OCI-LY7 (cell line): ENCODE results near the gene ZNRF3. TPM values are rescaled to one million over a fixed set of nuclear protein-coding genes. Genes with fewer than 3 reads are reported as not detected.

Experiments used
- BruUV-seq: library from RNA; stranded (reverse); fragments of 400-500 nt; replicated peaks from 2 replicates; lab custom pipeline; 2021; lab: Mats Ljungman, UMichigan
- CTCF ChIA-PET: fragments of 300-600 bp; sonication (Branson Sonifier 250); formaldehyde crosslinking; loops from one replicate; lab custom pipeline; 2022; ENCODE audit warnings: antibody characterized with exemption; ENCODE audit not compliant: unreplicated experiment; lab: Charles Lee
- POLR2A ChIA-PET: fragments of 300-600 bp; sonication (Branson Sonifier 250); formaldehyde crosslinking; loops from one replicate; lab custom pipeline; 2022; ENCODE audit warnings: antibody characterized with exemption; lab: Charles Lee
- DNase-seq: peaks from one replicate; pipeline ENCODE4 v3.0.0-alpha.2; 2015; ENCODE audit warnings: low spot score
- H2AFZ ChIP-seq: fragments of 200-600 bp; sonication (generic), shearing (Covaris generic); 2 replicates; pipeline ENCODE4 v1.6.1; 2014; ENCODE audit warnings: mild to moderate bottlenecking, antibody characterized with exemption, low read length, moderate library complexity
- H3K27ac ChIP-seq: fragments of 200-600 bp; sonication (generic); 2 replicates; pipeline ENCODE4 v1.5.1; 2014; ENCODE audit warnings: mixed run types, low read depth, mild to moderate bottlenecking, moderate library complexity, low read length, inconsistent platforms; ENCODE audit not compliant: poor library complexity, severe bottlenecking
- H3K36me3 ChIP-seq: fragments of 200-600 bp; sonication (generic); 2 replicates; pipeline ENCODE4 v1.6.1; 2014; ENCODE audit warnings: mild to moderate bottlenecking, antibody characterized with exemption, low read length, moderate library complexity, mixed read lengths; ENCODE audit not compliant: insufficient read depth
- H3K4me1 ChIP-seq: fragments of 200-600 bp; sonication (generic); 2 replicates; pipeline ENCODE4 v1.5.1; 2014; ENCODE audit warnings: mild to moderate bottlenecking, low read length; ENCODE audit not compliant: insufficient read depth, poor library complexity, severe bottlenecking
- H3K4me2 ChIP-seq: fragments of 200-600 bp; sonication (generic); 2 replicates; pipeline ENCODE4 v1.6.1; 2014; ENCODE audit warnings: mild to moderate bottlenecking, low read length
- H3K4me3 ChIP-seq: fragments of 200-600 bp; sonication (generic); 2 replicates; pipeline ENCODE4 v1.5.1; 2014; ENCODE audit warnings: mild to moderate bottlenecking, low read depth, low read length; ENCODE audit not compliant: poor library complexity, severe bottlenecking
- H3K79me2 ChIP-seq: fragments of 200-600 bp; sonication (generic); 2 replicates; pipeline ENCODE4 v1.6.1; 2016; ENCODE audit warnings: low read depth, mild to moderate bottlenecking, low read length, moderate library complexity, mixed read lengths; ENCODE audit not compliant: insufficient read depth
- H3K9me2 ChIP-seq: fragments of 200-600 bp; sonication (generic); 2 replicates; pipeline ENCODE4 v1.6.1; 2016; ENCODE audit warnings: mild to moderate bottlenecking, low read length, mixed read lengths; ENCODE audit not compliant: insufficient read depth
- H3K9me3 ChIP-seq: fragments of 200-600 bp; sonication (generic); 2 replicates; pipeline ENCODE4 v1.6.1; 2014; ENCODE audit warnings: mild to moderate bottlenecking, mixed run types, low read length, mixed read lengths
- H4K20me1 ChIP-seq: fragments of 200-600 bp; sonication (generic); 2 replicates; pipeline ENCODE4 v1.6.1; 2014; ENCODE audit warnings: mild to moderate bottlenecking, antibody characterized with exemption, low read length, moderate library complexity, mixed read lengths; ENCODE audit not compliant: insufficient read depth
- CTCF ChIP-seq: fragments of 200-600 bp; sonication (generic); conservative IDR thresholded peaks from 2 replicates; pipeline ENCODE4 v1.5.1; 2014; ENCODE audit warnings: mild to moderate bottlenecking, antibody characterized with exemption, low read length, moderate library complexity, mixed read lengths
- EZH2phosphoT487 ChIP-seq: fragments of 200-600 bp; sonication (generic); IDR thresholded peaks from 2 replicates; pipeline ENCODE4 v1.6.1; 2018; ENCODE audit warnings: low read depth, borderline replicate concordance, mild to moderate bottlenecking, mixed run types, antibody characterized with exemption, low read length, moderate library complexity, mixed read lengths
- intact Hi-C: fragments of 100-400 bp; cut with micrococcal nuclease; formaldehyde crosslinking; loops from one replicate; pipeline ENCODE4 v1.10.0; 2022; ENCODE audit not compliant: unreplicated experiment
- total RNA-seq, 2 experiments: library from RNA; depleted of rRNA in 1 of 2; stranded (reverse); fragments of >200 nt in 1 of 2; shearing (Covaris generic) in 1 of 2; gene quantifications; 2 replicates each; pipeline ENCODE4 v1.2.3, GENCODE V29; 2014 to 2022

Gene ZNRF3
- total RNA-seq, 2 experiments from 2014 or later: 3.6 to 3.9 TPM

GRCh38 chr22:29055192-29055830 is 171.9 kb downstream of the ZNRF3 start:
- Histone ChIP-seq H3K9me2 (no peaks in the 10 kb centered on the region), H4K20me1 (no peaks in the 10 kb centered on the region), H2AFZ (no peak overlapping the region), H3K4me2 (no peak overlapping the region), H3K36me3 (no peaks in the 10 kb centered on the region), H3K79me2 (no peaks in the 10 kb centered on the region), H3K27ac (no peak overlapping the region), H3K4me1 (no peaks in the 10 kb centered on the region), H3K9me3 (no peaks in the 10 kb centered on the region), H3K4me3 (no peak overlapping the region)
- TF ChIP-seq EZH2phosphoT487 (no peak), CTCF (no peak)
- ChIA-PET POLR2A (no interaction called here), CTCF (no interaction called here)
- BruUV-seq: no TSS peak
- DNase-seq: no peak
- intact Hi-C loops: no loop called here

DNA sequence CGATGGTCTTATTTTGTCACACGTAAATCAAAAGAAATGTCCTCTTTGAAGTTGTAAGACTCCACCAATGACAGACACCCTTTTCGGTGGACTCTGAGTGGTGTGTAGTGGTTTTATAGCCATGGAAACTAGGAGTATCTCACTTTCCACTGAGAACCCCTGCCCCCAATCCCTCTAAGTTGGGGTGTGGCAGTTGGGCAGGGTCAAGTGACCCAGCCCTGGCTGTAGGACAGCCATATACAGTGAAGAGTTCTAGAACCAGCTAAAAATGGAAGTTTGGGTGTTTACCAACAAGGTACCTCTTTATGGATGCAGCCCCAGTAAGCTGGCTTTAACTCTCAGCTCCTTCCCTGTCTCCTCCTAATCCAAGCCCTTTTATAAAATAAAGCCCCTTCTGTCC is 173.1 kb downstream of the ZNRF3 start:
- no peaks in the 10 kb centered on the region for H3K9me3 ChIP-seq
- H3K36me3 ChIP-seq: no peaks in the 10 kb centered on the region
- H3K27ac ChIP-seq: no peak overlapping the region
- H3K9me2 ChIP-seq: no peaks in the 10 kb centered on the region
- no TSS peak for BruUV-seq
- H3K4me1 ChIP-seq: no peaks in the 10 kb centered on the region
- ChIA-PET POLR2A (no interaction called here), CTCF (no interaction called here)
- H3K4me2 ChIP-seq: no peak overlapping the region
- TF ChIP-seq EZH2phosphoT487 (no peak), CTCF (no peak)
- DNase-seq: no peak
- H3K4me3 ChIP-seq: no peak overlapping the region
- no peak overlapping the region for H2AFZ ChIP-seq
- no peaks in the 10 kb centered on the region for H3K79me2 ChIP-seq
- no peaks in the 10 kb centered on the region for H4K20me1 ChIP-seq
- intact Hi-C loops: no loop called here

- no peak overlapping the region for H3K27ac ChIP-seq
- H3K4me1 ChIP-seq: no peaks in the 10 kb centered on the region
- no peaks in the 10 kb centered on the region for H3K9me2 ChIP-seq
- H3K4me3 ChIP-seq: no peak overlapping the region
- no peaks in the 10 kb centered on the region for H3K79me2 ChIP-seq
- intact Hi-C loops: no loop called here
- no TSS peak for BruUV-seq
- ChIA-PET CTCF (no interaction called here), POLR2A (no interaction called here)
- H2AFZ ChIP-seq: no peak overlapping the region
- no peaks in the 10 kb centered on the region for H3K36me3 ChIP-seq
- TF ChIP-seq CTCF (no peak), EZH2phosphoT487 (no peak)
- DNase-seq: no peak
- no peak overlapping the region for H3K4me2 ChIP-seq
- no peaks in the 10 kb centered on the region for H4K20me1 ChIP-seq
- H3K9me3 ChIP-seq: no peaks in the 10 kb centered on the region
Observed at GRCh38 chr22:29060251-29060869, 177.0 kb downstream of the ZNRF3 start.
